Parathyroid adenoma (tissue), 2 donors: Measurements from ENCODE around the gene USH2A.

Source experiments
- H2AFZ ChIP-seq: fragments of 300-600 bp; sonication (generic); one replicate; pipeline ENCODE4 v1.7.0; 2017; ENCODE audit warnings: antibody characterized with exemption, mild to moderate bottlenecking
- H3K27ac ChIP-seq: fragments of 300-600 bp; sonication (generic); one replicate; pipeline ENCODE4 v1.7.0; 2017
- H3K27me3 ChIP-seq: fragments of 300-600 bp; sonication (generic); one replicate; pipeline ENCODE4 v1.7.0; 2017; ENCODE audit warnings: low read length; ENCODE audit not compliant: control insufficient read depth, insufficient read depth
- H3K36me3 ChIP-seq: fragments of 300-600 bp; sonication (generic); one replicate; pipeline ENCODE4 v1.7.0; 2017; ENCODE audit warnings: low read length; ENCODE audit not compliant: control insufficient read depth, insufficient read depth
- H3K4me1 ChIP-seq: fragments of 300-600 bp; sonication (generic); one replicate; pipeline ENCODE4 v1.7.0; 2017; ENCODE audit warnings: control low read depth
- H3K4me2 ChIP-seq: fragments of 300-600 bp; sonication (generic); one replicate; pipeline ENCODE4 v1.7.0; 2017; ENCODE audit warnings: low read length
- H3K4me3 ChIP-seq: fragments of 300-600 bp; sonication (generic); one replicate; pipeline ENCODE4 v1.7.0; 2017; ENCODE audit warnings: low read depth, low read length
- H3K79me2 ChIP-seq: fragments of 300-600 bp; sonication (generic); one replicate; pipeline ENCODE4 v1.7.0; 2017; ENCODE audit warnings: control low read depth
- H3K9ac ChIP-seq: fragments of 300-600 bp; sonication (generic); one replicate; pipeline ENCODE4 v1.7.0; 2017; ENCODE audit warnings: mild to moderate bottlenecking
- H3K9me3 ChIP-seq: fragments of 300-600 bp; sonication (generic); one replicate; pipeline ENCODE4 v1.7.0; 2017; ENCODE audit warnings: low read length; ENCODE audit not compliant: control insufficient read depth
- CTCF ChIP-seq: fragments of 300-600 bp; sonication (generic); IDR thresholded peaks from one replicate; pipeline ENCODE4 v1.7.0; 2017; ENCODE audit warnings: antibody characterized with exemption, mild to moderate bottlenecking
- donor health status: primary hyperparathyroidism.

The USH2A gene

GRCh38 chr1:216416488-216416887 lies 6.8 kb downstream of the USH2A start:
- Histone ChIP-seq H3K4me2 (no peak overlapping the region), H3K9me3 (no peaks in the 10 kb centered on the region)

GRCh38 chr1:216410026-216410425 lies 13.2 kb downstream of the USH2A start:
- no peak overlapping the region for H3K4me3 ChIP-seq
- no peaks in the 10 kb centered on the region for H3K79me2 ChIP-seq
- TF ChIP-seq CTCF = no peak
- H3K4me2 ChIP-seq = no peak overlapping the region
- no peak overlapping the region for H2AFZ ChIP-seq
- H3K9me3 ChIP-seq = no peaks in the 10 kb centered on the region
- H3K9ac ChIP-seq = no peak overlapping the region
- H3K36me3 ChIP-seq = no peaks in the 10 kb centered on the region
- no peaks in the 10 kb centered on the region for H3K4me1 ChIP-seq
- H3K27me3 ChIP-seq = no peaks in the 10 kb centered on the region
- H3K27ac ChIP-seq = no peak overlapping the region

More at GRCh38 chr1:216416488-216416887, 6.8 kb downstream of the USH2A start:
- no peaks in the 10 kb centered on the region for H3K4me1 ChIP-seq
- H3K9ac ChIP-seq = no peak overlapping the region
- no peak overlapping the region for H3K27ac ChIP-seq
- no peak overlapping the region for H3K4me3 ChIP-seq
- H3K79me2 ChIP-seq = no peaks in the 10 kb centered on the region
- H2AFZ ChIP-seq = no peak overlapping the region
- H3K36me3 ChIP-seq = no peaks in the 10 kb centered on the region
- no peaks in the 10 kb centered on the region for H3K27me3 ChIP-seq
- no peak for TF ChIP-seq CTCF

DNA sequence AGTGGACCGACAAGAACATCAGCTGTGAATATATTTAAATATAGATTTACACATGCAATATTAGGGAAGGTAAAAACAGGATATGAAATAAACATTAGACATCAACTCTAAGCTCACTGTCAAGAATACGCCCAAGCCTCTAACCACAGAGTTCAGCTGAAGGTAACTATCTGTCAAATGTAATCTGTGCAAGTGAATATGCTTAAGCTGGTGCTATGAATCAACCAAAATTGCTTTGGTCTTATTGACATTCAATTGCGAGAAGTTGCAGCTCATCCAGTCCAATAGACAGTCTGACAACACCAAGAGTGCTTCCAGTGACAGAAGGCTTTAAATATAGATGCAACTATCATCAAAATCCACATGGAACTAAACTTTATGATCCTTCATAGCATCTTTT lies 32.3 kb downstream of the USH2A start:
- no peaks in the 10 kb centered on the region for H3K79me2 ChIP-seq

GRCh38 chr1:216389774-216390173 lies 33.5 kb downstream of the USH2A start:
- Histone ChIP-seq H3K4me3 (no peak overlapping the region), H3K27me3 (no peaks in the 10 kb centered on the region), H3K27ac (no peak overlapping the region), H3K79me2 (no peaks in the 10 kb centered on the region), H3K36me3 (no peaks in the 10 kb centered on the region), H3K9me3 (no peaks in the 10 kb centered on the region), H3K9ac (no peak overlapping the region), H3K4me1 (no peaks in the 10 kb centered on the region), H3K4me2 (no peak overlapping the region), H2AFZ (no peak overlapping the region)
- no peak for TF ChIP-seq CTCF

More for the DNA sequence above, 32.3 kb downstream of the USH2A start:
- H3K4me3 ChIP-seq = no peak overlapping the region
- H3K4me1 ChIP-seq = no peaks in the 10 kb centered on the region
- H3K36me3 ChIP-seq = no peaks in the 10 kb centered on the region
- H3K4me2 ChIP-seq = no peak overlapping the region
- no peaks in the 10 kb centered on the region for H3K9me3 ChIP-seq
- H2AFZ ChIP-seq = no peak overlapping the region
- TF ChIP-seq CTCF = no peak
- no peaks in the 10 kb centered on the region for H3K27me3 ChIP-seq
- H3K9ac ChIP-seq = no peak overlapping the region
- H3K27ac ChIP-seq = no peak overlapping the region

DNA sequence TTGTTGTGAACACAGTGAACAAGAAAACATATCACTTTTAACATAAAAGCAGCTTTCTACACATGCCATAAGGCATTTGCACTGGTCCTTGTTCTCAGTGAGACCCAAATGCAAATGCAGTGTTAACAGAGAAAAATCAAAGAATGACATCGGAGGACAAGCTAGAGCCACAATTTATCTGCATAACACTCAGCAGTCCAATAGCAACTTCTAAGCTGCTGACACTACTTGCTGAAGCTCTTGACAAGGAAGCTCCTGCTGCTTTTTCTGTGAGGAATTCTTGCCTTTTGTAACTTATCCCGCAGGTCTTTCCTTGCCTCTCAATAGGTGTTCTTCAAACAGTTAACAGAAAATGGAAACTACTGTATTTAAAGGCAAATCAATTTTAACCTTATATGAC lies 34.7 kb downstream of the USH2A start:
- Histone ChIP-seq H3K9ac (no peak overlapping the region), H3K4me1 (no peaks in the 10 kb centered on the region), H3K9me3 (no peaks in the 10 kb centered on the region), H3K4me3 (no peak overlapping the region), H3K27ac (no peak overlapping the region), H2AFZ (no peak overlapping the region), H3K79me2 (no peaks in the 10 kb centered on the region), H3K27me3 (no peaks in the 10 kb centered on the region), H3K36me3 (no peaks in the 10 kb centered on the region), H3K4me2 (no peak overlapping the region)
- TF ChIP-seq CTCF = no peak
